GM19328 (cell line): Measurements from ENCODE around the gene FHAD1.

Experiments
- ATAC-seq: cut with Tn5 transposase; IDR thresholded peaks from one replicate; pipeline ENCODE4 v1.9.1; 2021; ENCODE audit warnings: mild to moderate bottlenecking, moderate library complexity; ENCODE audit not compliant: unreplicated experiment

FHAD1 gene

GRCh38 chr1:15245593-15246360 lies 1.2 kb upstream of the FHAD1 start:
- no peak for ATAC-seq

- ATAC-seq: no peak
Measured at GRCh38 chr1:15248216-15248615, 1.2 kb downstream of the FHAD1 start.

GRCh38 chr1:15249081-15249480 lies 2.1 kb downstream of the FHAD1 start:
- no peak for ATAC-seq

- ATAC-seq: no peak
Measured at GRCh38 chr1:15251857-15252835, 5.1 kb downstream of the FHAD1 start.

- ATAC-seq: no peak
Measured at GRCh38 chr1:15254559-15254958, 7.5 kb downstream of the FHAD1 start.

- ATAC-seq: no peak
Measured at GRCh38 chr1:15255582-15256149, 8.6 kb downstream of the FHAD1 start.

GRCh38 chr1:15256584-15256983 lies 9.6 kb downstream of the FHAD1 start:
- no peak for ATAC-seq

GRCh38 chr1:15257309-15257708 lies 10.3 kb downstream of the FHAD1 start:
- ATAC-seq: no peak

GRCh38 chr1:15258833-15259621 lies 12.0 kb downstream of the FHAD1 start:
- no peak for ATAC-seq

GRCh38 chr1:15259622-15260007 lies 12.6 kb downstream of the FHAD1 start:
- ATAC-seq: no peak

- ATAC-seq: no peak
Measured at GRCh38 chr1:15260418-15261154, 13.6 kb downstream of the FHAD1 start.

GRCh38 chr1:15261155-15262002 lies 14.4 kb downstream of the FHAD1 start:
- no peak for ATAC-seq

GRCh38 chr1:15262003-15262377 lies 15.0 kb downstream of the FHAD1 start:
- ATAC-seq: no peak

GRCh38 chr1:15262706-15263105 lies 15.7 kb downstream of the FHAD1 start:
- no peak for ATAC-seq

GRCh38 chr1:15264769-15265168 lies 17.7 kb downstream of the FHAD1 start:
- ATAC-seq: no peak

GRCh38 chr1:15271196-15271595 lies 24.2 kb downstream of the FHAD1 start:
- ATAC-seq: no peak

GRCh38 chr1:15272009-15272781 lies 25.2 kb downstream of the FHAD1 start:
- no peak for ATAC-seq

GRCh38 chr1:15272782-15273127 lies 25.7 kb downstream of the FHAD1 start:
- ATAC-seq: no peak

- no peak for ATAC-seq
Measured at GRCh38 chr1:15273274-15273673, 26.3 kb downstream of the FHAD1 start.
